Sigmoid colon (tissue), 7 donors: Measurements from ENCODE around the gene SLC4A9. TPM values are rescaled to one million over a fixed set of nuclear protein-coding genes. Genes with fewer than 3 reads are reported as not detected.

Source experiments
- DNase-seq: peaks from one replicate; pipeline ENCODE4 v3.0.0-alpha.2; 2019
- H3K27ac ChIP-seq, 4 donors: fragments of 200-600 bp; sonication (generic); one replicate each; pipeline ENCODE4 v1.5.1; 2016 to 2019; ENCODE audit warnings: mild to moderate bottlenecking in 1 of 4
- H3K27me3 ChIP-seq, 3 donors: fragments of 200-600 bp; sonication (generic); one replicate each; pipeline ENCODE4 v1.5.1; 2019; ENCODE audit warnings: mild to moderate bottlenecking in 1 of 3
- H3K36me3 ChIP-seq, 4 donors: fragments of 200-600 bp; sonication (generic); one replicate each; pipeline ENCODE4 v1.5.1; 2016 to 2019
- H3K4me1 ChIP-seq, 4 donors: fragments of 200-600 bp; sonication (generic); one replicate each; pipeline ENCODE4 v1.5.1; 2017 to 2019
- H3K4me3 ChIP-seq, 4 donors: fragments of 200-600 bp; sonication (generic); one replicate each; pipeline ENCODE4 v1.5.1; 2017 to 2019; ENCODE audit warnings: mild to moderate bottlenecking in 2 of 4, moderate library complexity in 1 of 4
- H3K9me3 ChIP-seq, 4 donors: fragments of 200-600 bp in 3 of 4; sonication (generic) in 3 of 4; one replicate each; pipeline versions ENCODE4 v1.5.1 to v1.6.1; 2013 to 2019
- EP300 ChIP-seq, 4 donors: sonication (generic); formaldehyde crosslinking; IDR thresholded peaks; one replicate each; pipeline ENCODE4 v1.6.1; 2017; ENCODE audit warnings: antibody characterized with exemption in 4 of 4
- POLR2A ChIP-seq, 2 donors: fragments of 450-650 bp; IDR thresholded peaks; one replicate each; pipeline ENCODE4 v1.6.1; 2016; ENCODE audit warnings: antibody characterized with exemption in 2 of 2, mild to moderate bottlenecking in 2 of 2, moderate library complexity in 2 of 2
- POLR2AphosphoS5 ChIP-seq, 4 donors: sonication (generic); formaldehyde crosslinking; IDR thresholded peaks; one replicate each; pipeline ENCODE4 v1.6.1; 2017; ENCODE audit warnings: antibody characterized with exemption in 4 of 4
- WGBS, 2 donors: extraction: QIAGEN DNeasy Blood & Tissue Kit; methylation state at CpG; one replicate each; pipeline ENCODE4 v1.1.7; 2013; 5-methylcytosine and 5-hydroxymethylcytosine counted together
- intact Hi-C: fragments of 100-400 bp; cut with DNase I; formaldehyde crosslinking; loops from one replicate; pipeline ENCODE4 v1.15.1; 2023
- polyA plus RNA-seq, 3 donors: library from polyadenylated mRNA; stranded (reverse); fragments of 200-250 nt; gene quantifications; one replicate each; pipeline ENCODE4 v1.2.3, GENCODE V29; 2013
- total RNA-seq, 4 donors: library from RNA; depleted of rRNA; stranded (reverse); fragments of >200 nt; gene quantifications; one replicate each; pipeline ENCODE4 v1.1.0, GENCODE V29; 2016
- TF ChIP-seq, protein P1 (sequence below), 4 experiments: fragments of 450-650 bp in 3 of 4; fragments of 200-600 bp in 1 of 4; IDR thresholded peaks; one replicate each; pipeline ENCODE4 v1.5.1; 2016 to 2019; ENCODE audit warnings: antibody characterized with exemption in 4 of 4, mild to moderate bottlenecking in 3 of 4, moderate library complexity in 2 of 4
- donor health status: healthy with polysubstance abuse.
- donor health status: Bipolar disorder and iron deficiency.
- donor health status: healthy.

SLC4A9 gene
- total and polyA plus RNA-seq, 7 donors, result 0.25 TPM; not detected in 6

DNA sequence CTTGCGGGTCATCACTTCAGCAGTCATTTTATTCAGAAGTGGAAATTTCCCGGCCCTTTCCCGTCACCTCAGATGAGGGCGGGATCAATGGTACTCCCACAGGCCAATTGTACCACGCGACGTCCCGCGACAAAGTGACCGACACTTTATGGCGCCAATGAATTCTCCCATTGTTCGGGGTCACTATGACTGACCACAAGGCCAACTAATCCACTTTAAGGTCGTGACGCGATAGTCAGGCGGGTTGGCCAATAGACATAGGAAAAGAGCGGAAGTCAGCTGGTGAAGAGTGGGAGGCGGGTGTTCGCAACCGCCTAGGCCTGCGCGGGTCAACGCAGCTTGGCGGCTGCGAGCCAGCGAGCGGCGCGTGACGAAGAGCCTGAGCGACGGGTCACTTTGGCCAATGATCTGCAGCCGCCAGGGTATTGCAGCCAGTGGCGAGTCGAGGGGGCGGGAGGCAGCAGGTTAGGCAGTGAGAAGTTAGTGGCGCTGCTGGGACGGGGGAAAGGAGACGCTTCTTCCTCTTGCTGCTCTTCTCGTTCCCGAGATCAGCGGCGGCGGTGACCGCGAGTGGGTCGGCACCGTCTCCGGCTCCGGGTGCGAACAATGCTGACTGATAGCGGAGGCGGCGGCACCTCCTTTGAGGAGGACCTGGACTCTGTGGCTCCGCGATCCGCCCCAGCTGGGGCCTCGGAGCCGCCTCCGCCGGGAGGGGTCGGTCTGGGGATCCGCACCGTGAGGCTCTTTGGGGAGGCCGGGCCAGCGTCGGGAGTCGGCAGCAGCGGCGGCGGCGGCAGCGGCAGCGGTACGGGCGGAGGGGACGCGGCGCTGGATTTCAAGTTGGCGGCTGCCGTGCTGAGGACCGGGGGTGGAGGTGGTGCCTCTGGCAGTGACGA lies 41.6 kb downstream of the SLC4A9 start, which contains the start of gene ANKHD1:
ANKHD1 (plus strand) TSS at position 472 of the 896 bp plus-strand sequence; CDS start at position 607, 135 bp downstream.
- no peak for TF ChIP-seq EP300 (IDR thresholded peaks at IDR 0.05)
- TF ChIP-seq POLR2A (IDR thresholded peaks at IDR 0.05), result peak; percentile 95 to 96
- peak; percentile 97 to 100 (median 98) for TF ChIP-seq POLR2AphosphoS5 (IDR thresholded peaks at IDR 0.05)
- Histone ChIP-seq H3K4me3 (peak within 1 kb of the TSS; percentile 90 to 98 (median 96)), H3K27ac (peak within 1 kb of the TSS; percentile 98 to 99 (median 99)), H3K9me3 (no peaks in the 10 kb centered on the region), H3K4me1 (peaks cover 0 to 52% (median 43%) of the 10 kb centered on the region in 4 donors), H3K27me3 (no peaks in the 10 kb centered on the region), H3K36me3 (peaks cover 0 to 9% (median 0%) of the 10 kb centered on the region in 4 donors)
- DNase-seq, result peak; percentile 100
- intact Hi-C loops, result loop anchor here (5.0 kb wide), 3 partner anchors 146 to 291 kb away; partner anchors contain the start of genes EIF4EBP3, HARS1, HARS2 and IK
- 0% methylated on average over 83 of the region's 83 CpGs for WGBS, 2 donors

DNA sequence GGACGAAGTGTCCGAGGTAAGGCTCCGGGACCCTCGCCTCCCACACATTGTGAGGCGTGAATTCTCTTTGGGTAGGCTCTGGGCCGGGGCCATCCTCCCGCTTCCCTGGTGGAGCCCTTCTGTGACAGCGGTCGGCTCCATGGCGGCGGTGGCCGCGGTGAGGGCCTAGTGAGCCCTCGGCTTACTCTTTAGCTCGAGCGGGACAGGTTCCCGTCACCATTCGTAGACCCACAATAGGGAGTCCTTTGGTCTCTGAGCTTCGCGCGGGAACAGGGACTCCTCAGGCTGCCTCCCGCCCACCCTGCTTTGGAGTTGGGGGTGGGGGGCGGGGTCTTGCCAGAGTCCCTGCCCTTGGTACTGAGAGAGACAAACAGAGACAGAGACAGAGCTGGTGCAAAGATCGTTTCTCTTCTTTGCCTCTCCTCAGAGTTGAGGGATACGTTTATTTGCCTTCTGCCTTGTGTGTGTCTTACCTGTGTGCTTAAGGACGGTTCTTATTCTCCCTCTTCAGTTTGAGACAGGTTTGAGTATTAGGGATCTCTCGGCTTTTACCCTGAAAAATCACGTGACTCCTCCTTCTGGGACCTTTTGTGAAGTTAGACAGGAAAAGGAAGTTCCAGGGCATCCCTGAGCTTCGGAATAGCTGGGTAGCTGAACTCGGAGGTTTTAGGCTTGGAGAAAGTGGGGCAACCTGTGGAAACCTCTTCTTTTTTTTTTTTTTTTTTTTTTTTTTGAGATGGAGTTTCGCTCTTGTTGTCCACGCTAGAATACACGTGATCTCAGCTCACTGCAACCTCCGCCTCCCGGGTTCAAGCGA lies 42.5 kb downstream of the SLC4A9 start:
- Histone ChIP-seq H3K36me3 (peaks cover 0 to 9% (median 0%) of the 10 kb centered on the region in 4 donors), H3K9me3 (no peaks in the 10 kb centered on the region), H3K27me3 (no peaks in the 10 kb centered on the region), H3K4me3 (peak overlapping the region; percentile 90 to 98 (median 96)), H3K4me1 (peaks cover 0 to 53% (median 46%) of the 10 kb centered on the region in 4 donors), H3K27ac (peak overlapping the region; percentile 98 to 99 (median 99))
- TF ChIP-seq EP300 (IDR thresholded peaks at IDR 0.05) (no peak), POLR2AphosphoS5 (IDR thresholded peaks at IDR 0.05) (no peak), POLR2A (IDR thresholded peaks at IDR 0.05) (no peak)
- TF ChIP-seq, protein P1, sequence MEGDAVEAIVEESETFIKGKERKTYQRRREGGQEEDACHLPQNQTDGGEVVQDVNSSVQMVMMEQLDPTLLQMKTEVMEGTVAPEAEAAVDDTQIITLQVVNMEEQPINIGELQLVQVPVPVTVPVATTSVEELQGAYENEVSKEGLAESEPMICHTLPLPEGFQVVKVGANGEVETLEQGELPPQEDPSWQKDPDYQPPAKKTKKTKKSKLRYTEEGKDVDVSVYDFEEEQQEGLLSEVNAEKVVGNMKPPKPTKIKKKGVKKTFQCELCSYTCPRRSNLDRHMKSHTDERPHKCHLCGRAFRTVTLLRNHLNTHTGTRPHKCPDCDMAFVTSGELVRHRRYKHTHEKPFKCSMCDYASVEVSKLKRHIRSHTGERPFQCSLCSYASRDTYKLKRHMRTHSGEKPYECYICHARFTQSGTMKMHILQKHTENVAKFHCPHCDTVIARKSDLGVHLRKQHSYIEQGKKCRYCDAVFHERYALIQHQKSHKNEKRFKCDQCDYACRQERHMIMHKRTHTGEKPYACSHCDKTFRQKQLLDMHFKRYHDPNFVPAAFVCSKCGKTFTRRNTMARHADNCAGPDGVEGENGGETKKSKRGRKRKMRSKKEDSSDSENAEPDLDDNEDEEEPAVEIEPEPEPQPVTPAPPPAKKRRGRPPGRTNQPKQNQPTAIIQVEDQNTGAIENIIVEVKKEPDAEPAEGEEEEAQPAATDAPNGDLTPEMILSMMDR (IDR thresholded peaks at IDR 0.05), result no peak
- WGBS, 2 donors, result 1 to 2% methylated on average over 36 of the region's 36 CpGs
- DNase-seq, result peak; percentile 73
- intact Hi-C loops, result loop anchor here (5.0 kb wide), 3 partner anchors 145 to 290 kb away; partner anchors contain the start of genes EIF4EBP3, HARS1, HARS2 and IK

DNA sequence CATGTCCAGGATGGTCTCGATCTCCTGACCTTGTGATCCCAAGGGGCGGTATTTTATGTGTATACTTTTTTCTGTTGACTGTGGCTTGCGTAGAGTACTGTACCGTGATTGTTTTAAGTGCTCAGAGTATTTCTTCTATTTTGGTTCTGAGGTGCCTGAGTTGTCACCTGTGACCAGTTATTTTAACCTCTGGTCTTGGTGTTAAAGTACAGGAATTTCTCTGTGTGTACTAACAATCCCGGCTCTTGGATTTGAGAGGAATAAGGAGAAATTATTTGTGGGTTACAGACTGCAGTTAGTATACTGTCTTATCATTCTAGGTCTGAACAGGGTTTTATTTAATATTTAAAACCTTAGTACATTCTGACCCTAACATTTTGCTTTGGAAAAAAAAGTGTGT lies 43.6 kb downstream of the SLC4A9 start:
- peak overlapping the region in 3 of 4 donors; percentile 90 to 98 (median 94) for H3K4me3 ChIP-seq
- WGBS, 2 donors, result 44 to 63% methylated on average over 5 of the region's 5 CpGs
- peaks cover 0 to 9% (median 0%) of the 10 kb centered on the region in 4 donors for H3K36me3 ChIP-seq
- intact Hi-C loops, result loop anchor here (5.0 kb wide), 3 partner anchors 144 to 289 kb away; partner anchors contain the start of genes EIF4EBP3, HARS1, HARS2 and IK
- H3K27me3 ChIP-seq, result no peaks in the 10 kb centered on the region
- no peak for DNase-seq
- H3K4me1 ChIP-seq, result peaks cover 0 to 57% (median 48%) of the 10 kb centered on the region in 4 donors
- H3K9me3 ChIP-seq, result no peaks in the 10 kb centered on the region
- no peak overlapping the region for H3K27ac ChIP-seq
- no peak for TF ChIP-seq POLR2A (IDR thresholded peaks at IDR 0.05)
- no peak for TF ChIP-seq EP300 (IDR thresholded peaks at IDR 0.05)
- TF ChIP-seq POLR2AphosphoS5 (IDR thresholded peaks at IDR 0.05), result no peak
- TF ChIP-seq, protein P1 (IDR thresholded peaks at IDR 0.05), result no peak

DNA sequence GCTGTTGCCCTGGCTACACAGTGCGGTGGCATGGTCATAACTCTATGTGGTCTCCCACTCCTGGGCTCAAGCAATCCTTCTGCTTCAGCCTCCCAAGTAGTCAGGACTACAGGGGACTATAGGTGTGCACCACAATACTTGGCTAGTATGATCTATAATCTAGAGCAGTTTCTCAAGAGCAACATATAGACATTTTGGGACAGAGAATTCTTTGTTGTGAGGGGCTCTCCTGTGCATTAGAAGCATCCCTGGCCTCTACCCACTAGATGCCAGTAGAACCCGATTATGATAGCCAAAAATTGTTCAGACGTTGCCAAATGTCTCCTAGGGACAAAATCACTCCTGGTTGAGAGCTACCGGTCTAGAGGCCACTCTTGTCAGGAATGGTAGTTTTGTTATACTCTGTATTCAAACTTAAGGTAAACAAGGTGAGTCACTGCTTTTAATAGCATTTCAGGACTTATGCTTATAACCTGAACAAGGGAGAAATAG lies 48.8 kb downstream of the SLC4A9 start:
- intact Hi-C loops, result no loop called here
- TF ChIP-seq EP300 (IDR thresholded peaks at IDR 0.05) (no peak), POLR2AphosphoS5 (IDR thresholded peaks at IDR 0.05) (no peak)
- TF ChIP-seq, protein P1 (IDR thresholded peaks at IDR 0.05), result no peak
- Histone ChIP-seq H3K36me3 (peaks cover 0 to 9% (median 0%) of the 10 kb centered on the region in 4 donors), H3K27ac (no peak overlapping the region), H3K9me3 (no peaks in the 10 kb centered on the region), H3K4me1 (peaks cover 0 to 79% (median 46%) of the 10 kb centered on the region in 4 donors), H3K27me3 (no peaks in the 10 kb centered on the region), H3K4me3 (no peak overlapping the region)
- 31 to 72% methylated on average over 4 of the region's 4 CpGs for WGBS, 2 donors
- no peak for DNase-seq
